SU-DHL-6 (cell line): ENCODE data around the gene AKT1S1.

Experiments used
- CTCF ChIP-seq: fragments of 200-600 bp; sonication (generic); IDR thresholded peaks from one replicate; pipeline ENCODE4 v1.5.1; 2017; ENCODE audit warnings: antibody characterized with exemption, mild to moderate bottlenecking, low read length, moderate library complexity; ENCODE audit not compliant: insufficient read depth, poor library complexity, severe bottlenecking
- EZH2phosphoT487 ChIP-seq: fragments of 200-600 bp; sonication (generic), shearing (Covaris generic); conservative IDR thresholded peaks from 2 replicates; pipeline ENCODE4 v1.6.1; 2018; ENCODE audit warnings: mild to moderate bottlenecking, antibody characterized with exemption, low read length, moderate library complexity, mixed read lengths

DNA sequence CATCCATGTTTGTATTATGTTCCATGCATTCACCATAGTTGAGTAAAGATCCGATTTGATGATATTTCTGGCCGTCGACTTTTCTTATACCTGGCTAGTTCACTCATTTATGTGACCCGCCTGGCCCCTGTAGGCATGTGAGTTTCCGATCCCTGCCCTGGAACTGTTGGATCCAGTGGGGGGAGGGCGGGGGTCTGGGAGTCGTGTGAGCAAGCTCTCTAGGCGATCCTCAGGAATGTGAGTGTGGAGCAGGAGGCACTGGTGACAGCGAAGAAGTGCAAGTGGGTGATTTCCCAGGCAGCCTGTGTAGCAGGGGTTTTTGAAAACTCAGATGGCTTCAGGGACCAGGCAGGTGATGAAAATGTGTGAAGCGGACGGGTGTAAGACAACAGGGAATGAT is 36.8 kb downstream of the AKT1S1 start:
- TF ChIP-seq CTCF, result no peak
- TF ChIP-seq EZH2phosphoT487, result no peak
